Activated CD4-positive, alpha-beta T cell treated with anti-CD3 and anti-CD28 coated beads for 24 hours (primary cell): Measurements from ENCODE around the gene REX1BD.
"Not testable (repeated sequence)": the region's sequence is repeated elsewhere in the genome, so short reads cannot be mapped to it uniquely, and the experiment has no call there.

Source experiments
- DNase-seq, 2 donors: peaks; one replicate each; pipeline ENCODE4 v3.0.0-alpha.2; 2020; ENCODE audit warnings: low read depth in 2 of 2

The REX1BD gene

DNA sequence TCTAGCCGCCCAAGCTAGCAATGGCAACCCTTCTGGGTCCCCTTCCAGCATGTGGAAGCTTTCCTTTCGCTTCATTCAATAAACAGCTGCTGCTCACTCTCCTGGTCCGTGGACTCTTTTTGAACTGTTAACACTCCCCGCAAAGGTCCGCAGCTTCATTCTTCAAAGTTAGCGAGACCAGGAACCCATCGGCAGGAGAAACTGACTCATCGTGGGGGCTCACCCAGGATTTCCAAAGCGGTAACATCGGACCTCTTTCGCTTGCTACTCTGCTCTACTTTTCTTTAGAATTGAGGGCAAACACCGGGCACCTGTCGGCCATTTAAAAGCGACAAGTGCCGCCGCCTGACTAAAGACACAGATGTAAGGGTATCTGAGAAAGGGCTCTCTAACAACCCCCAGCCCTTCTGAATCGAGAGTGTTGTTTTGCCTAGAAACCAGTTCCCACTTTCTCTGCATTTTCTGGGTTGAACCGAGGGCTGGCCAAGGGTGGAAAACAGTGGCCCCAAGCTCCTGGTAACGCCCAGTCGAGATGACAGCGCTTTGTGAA lies 11.2 kb upstream of the REX1BD start:
- DNase-seq = no peak

DNA sequence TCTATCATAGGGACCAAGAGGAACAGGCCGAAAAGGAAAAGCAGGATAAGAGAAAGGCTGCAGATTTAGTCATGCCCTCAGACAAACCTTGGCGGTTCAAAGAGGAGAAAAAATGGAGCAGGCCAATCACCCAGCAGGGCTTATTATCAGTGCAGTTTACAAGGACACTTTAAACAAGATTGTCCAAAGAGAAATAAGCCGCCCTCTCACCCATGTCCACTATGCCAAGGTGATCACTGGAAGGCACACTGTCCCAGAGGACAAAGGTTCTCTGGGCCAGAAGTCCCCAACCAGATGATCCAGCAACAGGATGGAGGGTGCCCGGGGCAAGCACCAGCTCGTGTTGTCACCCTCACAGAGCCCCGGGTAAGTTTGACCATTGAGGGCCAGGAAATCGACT lies 8.3 kb upstream of the REX1BD start:
- DNase-seq = no peak

DNA sequence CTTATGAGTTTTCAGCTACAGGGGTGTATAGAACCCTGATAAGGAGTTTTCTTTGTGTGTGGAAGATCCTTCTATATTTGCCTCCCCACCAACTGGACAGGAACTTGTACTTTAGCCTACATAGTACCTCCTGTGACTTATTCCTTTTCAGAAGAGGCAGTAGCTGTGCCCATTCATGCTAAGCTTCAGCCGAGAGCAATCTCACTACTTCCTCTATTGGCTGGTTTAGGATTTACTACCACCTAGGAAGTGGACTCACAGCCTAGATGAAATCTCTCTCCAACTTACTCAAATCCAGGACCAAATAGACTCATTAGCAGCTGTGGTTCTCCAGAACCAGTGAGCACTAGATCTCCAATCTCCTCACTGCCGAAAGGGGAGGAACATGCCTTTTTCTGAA lies 2.3 kb upstream of the REX1BD start:
- no peak for DNase-seq

DNA sequence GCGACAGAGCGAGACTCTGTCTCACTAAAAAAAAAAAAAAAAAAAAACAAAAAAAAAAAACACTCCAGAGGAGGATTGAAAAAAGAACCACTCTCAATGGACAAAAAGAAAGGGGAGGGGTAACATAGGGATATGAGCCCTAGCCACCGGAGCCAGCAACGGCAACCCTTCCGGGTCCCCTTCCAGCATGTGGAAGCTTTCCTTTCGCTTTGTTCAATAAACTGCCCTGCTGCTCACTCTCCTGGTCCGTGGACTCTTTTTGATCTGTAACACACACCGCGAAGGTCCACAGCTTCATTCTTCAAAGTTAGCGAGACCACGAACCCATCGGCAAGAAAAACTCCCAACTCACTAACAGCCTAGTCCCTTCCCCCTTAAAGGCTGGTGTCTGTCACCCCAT lies 1.0 kb upstream of the REX1BD start:
- no peak for DNase-seq

DNA sequence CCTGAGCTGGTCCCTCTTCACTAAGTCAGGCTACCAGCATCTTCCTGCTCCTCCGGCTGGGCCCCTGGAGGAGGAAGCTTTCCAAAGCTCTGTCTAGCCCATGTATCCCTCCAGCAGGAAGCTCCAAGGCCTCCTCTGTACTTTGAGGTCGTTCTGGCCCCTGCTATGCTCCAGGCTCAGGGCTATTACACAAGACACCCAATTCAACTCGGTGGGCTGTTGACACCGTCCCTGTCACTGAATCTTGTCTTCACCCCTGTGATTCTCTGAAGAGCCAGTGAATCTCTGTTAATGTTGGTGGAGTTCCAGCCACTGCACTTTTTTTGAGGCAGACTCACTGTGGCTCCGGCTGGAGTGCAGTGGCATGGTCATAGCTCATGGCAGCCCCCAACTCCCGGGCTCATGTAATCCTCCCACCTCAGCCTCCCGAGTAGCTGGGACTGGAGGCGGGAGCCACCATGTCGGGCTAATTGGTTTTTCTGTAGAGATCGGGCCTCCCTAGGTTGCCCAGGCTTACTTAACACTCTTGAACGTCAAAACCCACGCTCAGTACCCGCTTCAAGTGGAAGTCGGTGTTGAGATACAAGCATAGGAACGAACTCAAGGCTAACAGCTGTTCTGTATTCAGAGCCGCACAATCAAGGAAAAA lies 512 bp upstream of the REX1BD start:
- no peak for DNase-seq

DNA sequence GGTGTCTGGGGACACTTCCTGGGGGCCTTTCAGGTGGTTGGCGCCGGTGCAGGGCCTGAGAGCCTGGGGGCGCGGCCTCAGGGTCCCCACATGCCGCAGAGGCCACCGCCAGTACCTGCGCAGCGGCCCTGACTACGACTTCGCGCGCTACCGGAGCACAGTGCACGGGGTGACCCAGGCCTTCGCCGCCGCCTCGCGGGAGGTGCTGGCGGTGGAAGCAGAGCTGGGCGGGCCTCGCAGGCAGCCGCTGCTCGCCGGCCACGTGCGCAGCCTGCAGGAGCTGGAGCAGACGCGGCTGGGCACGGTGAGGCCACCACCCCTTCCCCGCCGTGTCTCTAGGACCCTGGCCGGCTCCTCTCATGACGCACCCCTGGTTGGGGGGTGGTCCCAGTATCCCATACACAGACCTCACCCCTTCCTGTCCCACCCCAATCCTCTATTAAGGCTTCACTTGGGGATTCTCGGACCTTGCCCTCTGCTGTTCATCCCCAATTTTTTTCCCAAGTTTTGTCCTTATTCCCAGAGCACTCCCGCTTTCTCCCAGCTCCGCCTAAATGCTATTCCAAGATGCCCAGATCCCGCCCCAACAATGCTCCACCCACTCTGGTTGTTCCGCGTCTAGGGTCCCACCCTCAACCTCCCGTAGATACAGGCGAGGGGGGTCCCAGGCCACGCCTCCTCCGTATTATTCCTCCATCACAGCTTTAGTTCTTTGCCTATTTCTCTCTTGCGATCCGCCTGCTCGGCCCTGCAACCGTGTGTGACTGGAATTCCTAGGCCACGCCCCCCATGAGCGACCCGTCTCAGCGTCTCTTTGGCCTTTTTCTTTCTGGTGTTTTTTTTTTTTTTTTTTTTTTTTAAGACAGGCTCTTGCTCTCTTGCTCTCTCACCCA lies 1.0 kb downstream of the REX1BD start:
- DNase-seq = peak in 1 of 2 donors; percentile 43

DNA sequence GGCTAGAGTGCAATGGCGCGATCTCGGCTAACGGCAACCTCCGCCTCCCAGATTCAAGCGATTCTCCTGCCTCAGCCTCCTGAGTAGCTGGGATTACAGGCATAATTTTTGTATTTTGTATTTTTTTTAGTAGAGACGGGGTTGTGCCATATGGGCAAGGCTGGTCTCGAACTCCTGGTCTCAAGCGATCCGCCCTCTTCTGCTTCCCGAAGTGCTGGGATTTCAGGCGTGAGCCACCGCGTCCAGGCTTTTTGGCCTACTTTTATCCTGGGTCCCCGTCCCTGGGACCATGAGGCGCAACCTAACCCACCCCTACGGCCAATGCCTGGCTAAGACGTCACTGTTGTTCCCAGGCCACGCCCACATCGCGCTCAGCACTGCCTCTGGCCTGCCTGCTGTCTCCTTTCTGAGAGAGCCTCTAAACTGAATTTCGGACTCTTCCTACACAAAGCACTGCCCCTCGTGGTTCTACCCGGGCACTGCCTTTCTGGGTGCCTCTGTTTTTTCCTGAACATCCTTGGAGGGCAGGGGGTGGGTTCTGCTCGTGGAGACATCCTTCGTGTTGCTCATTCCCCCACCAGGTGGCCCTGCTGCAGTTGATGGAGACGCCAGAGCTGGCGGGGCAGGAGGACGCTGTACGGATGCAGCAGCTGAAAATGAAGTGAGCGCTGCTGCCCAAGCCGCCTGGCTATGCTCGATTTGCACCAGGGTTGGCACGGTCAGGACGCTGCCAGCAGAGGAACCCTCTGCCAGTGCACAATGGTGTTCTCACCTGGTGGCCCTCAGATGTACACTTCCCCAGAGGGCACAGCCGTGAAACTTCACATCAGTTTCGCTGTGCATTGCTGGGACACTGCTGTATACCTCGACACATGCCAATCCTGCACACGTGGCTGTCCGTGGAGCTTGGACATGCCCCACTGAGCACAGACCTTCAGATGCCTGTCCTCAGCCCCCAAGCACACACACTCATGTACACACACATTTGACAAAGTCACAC lies 2.0 kb downstream of the REX1BD start:
- no peak for DNase-seq

DNA sequence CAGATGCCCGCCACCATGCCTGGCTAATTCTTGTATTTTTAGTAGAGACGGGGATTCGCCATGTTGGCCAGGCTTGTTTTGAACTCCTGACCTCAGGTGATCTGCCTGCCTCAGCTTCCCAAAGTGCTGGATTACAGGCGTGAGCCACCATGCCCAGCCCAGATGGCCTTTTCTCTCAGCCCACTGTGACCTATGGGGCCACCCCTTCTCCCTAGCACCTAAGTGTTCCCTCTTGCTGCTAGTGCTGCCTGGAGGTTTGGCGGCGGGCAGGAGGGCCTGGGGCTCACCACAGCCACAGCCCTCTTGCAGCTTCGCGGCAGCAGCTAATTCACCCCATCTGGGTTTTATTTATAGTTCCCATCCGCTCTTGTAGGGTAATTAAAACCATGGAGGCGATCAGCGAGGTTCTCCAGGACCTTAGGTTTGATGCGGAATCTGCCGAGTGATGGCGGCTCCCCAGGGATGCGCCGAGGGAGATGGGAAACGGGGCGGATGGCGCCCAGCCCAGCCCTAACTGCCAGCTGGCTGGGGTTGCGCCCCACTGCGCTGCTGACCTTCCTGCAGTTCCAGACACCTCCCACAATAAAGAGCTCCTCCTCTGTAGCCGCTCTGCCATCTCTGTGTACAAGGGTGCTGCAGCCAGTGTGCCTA lies 3.3 kb downstream of the REX1BD start:
- no peak for DNase-seq

DNA sequence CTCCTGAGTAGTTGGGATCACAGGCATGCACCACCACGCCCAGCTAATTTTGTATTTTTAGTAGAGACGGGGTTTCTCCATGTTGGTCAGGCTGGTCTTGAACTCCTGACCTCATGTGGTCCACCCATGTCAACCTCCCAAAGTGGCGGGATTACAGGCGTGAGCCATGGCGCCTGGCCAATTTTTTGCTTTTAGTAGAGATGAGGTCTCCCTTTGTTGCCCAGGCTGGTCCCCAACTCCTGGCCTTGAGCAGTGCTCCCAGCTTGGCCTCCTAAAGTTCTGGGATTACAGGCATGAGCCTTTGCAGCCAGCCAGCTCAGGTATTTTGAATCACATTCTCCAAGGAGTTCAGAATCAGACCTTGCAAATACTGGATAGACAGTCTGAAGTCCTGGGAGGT lies 4.1 kb downstream of the REX1BD start:
- not testable (repeated sequence) for DNase-seq

DNA sequence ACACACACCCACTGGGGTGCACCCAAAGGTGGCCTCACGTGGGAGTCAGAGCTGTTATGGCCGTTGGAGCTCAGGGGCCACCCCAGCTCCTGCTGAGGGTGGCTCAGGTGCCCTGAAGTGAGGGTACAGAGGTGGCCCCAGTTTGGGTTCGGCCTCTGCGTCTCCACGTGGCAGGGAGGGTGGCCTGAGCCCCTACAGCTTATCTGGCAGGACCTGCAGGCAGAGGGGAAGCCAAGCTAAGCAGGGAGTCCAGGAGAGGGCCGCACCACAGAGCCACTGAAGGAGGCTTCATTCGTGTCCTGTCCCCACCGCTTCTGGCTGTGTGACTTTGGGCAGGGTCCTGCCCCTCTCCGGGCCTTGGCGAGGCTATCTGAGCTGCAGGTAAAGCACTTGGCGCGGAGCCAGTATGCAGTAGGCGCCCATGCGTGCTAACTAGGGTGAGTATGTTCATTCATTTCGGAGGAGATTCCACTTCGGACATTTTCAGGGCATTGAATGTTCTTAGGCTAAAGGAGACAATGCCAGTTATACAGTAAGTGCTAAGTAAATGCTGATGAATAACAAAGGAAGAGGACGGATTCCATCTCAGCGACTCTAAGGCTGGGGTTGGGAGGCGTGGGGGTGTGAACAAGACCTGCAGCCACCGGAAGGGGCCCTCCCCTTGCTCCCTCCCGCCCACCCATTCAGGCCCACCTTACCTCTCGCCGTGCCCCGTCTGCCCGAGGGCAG lies 4.9 kb downstream of the REX1BD start:
- DNase-seq = no peak

DNA sequence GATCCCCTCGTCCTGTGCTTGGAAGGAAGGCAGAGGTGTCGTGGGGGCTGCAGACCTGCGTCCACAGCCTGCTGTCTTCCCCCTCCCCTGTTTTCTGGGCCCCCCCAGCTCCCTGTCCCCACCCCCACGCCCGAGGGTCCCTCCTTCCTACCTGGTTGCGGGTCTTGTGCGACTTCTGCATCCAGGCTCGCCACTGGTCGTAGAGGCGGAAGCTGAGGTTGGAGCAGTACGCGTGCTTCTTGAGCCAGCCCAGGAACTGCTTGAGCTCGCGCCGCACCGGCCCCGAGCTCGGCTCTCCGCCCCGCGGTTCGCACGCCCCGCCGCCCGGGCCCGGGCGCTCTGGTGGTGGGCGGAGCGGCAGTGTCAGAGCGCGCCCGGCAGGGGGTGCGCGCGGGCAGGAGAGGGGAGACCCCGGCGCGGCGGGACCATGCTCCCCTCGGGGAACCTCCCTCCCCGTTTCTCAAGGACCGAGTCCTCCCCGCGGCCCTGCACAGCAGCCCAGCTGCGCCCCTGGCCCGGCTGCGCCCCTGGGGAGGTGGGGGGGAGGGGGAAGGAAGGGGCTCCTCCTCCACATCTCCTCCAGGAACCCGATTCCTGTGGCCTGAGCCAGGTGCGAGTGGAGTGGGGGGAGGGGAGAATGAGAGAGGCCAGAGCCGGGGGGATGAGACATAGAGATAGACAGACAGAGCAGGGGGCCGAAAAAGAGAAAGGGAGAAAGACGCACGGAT lies 5.7 kb downstream of the REX1BD start:
- peak; percentile 68 for DNase-seq

DNA sequence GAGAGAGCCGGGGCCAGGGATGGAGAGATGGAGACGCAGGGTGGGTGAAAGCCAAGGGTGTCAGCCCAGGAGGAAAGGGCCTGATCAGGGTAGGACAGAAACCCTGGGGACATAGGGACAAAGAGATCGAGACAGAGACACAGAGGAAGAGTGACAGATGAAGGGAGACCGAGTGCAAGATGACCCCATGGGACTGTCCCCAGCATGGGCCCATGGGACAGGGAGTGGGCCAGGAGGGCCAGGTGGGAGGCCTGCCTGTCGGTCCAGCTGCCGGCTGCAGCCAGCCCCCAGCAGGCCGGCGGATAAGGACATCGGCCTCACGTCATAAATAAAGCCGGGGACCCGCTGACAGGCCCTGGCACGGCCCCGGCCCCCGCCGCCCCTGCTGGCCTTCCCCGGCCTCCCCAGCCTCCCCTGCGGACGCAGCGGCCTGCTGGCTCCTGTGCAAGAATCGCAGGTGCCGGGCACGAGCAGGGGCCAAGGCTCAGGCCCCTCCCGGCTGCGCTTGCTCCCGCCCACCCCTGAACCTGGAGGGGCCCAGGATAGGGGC lies 6.3 kb downstream of the REX1BD start:
- no peak for DNase-seq

DNA sequence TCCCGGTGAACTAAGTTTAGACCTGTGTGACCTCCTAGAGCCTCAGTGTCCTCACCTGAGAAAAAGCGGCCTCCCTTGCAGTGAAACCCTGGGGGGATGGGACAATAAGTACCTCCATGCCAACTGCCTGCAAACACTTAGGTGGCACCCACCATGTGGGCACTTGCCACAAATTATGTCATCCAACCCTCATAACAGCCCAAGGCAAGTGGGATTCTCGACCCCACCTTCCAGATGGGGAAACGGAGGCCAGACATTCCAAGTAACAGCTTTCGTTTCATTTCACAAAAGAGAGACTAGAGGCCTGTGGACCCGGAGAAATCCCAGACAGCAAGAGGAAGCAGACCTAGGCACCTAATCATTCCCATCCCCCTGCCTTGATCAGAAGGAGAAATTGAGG lies 6.9 kb downstream of the REX1BD start:
- DNase-seq = no peak

DNA sequence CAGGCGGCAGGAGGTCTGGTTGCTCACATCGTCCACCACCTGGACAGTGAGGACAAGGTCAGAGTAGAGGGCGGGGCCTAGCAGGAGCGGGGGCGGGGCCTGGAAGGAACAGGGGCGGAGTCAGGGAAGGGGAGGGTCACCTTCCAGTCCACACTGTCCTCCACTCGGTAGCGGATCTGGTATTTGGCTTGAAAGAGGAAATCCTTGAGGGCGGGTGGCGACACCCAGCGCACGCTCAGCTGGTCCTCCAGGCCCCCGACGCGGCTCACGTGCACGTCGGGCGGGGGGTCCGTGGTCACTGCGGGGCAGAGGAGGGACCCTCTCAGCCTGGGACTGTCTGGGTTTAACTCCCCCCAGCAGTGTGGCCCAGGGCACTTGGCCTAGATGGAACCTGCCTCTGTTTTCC lies 8.2 kb downstream of the REX1BD start:
- no peak for DNase-seq

DNA sequence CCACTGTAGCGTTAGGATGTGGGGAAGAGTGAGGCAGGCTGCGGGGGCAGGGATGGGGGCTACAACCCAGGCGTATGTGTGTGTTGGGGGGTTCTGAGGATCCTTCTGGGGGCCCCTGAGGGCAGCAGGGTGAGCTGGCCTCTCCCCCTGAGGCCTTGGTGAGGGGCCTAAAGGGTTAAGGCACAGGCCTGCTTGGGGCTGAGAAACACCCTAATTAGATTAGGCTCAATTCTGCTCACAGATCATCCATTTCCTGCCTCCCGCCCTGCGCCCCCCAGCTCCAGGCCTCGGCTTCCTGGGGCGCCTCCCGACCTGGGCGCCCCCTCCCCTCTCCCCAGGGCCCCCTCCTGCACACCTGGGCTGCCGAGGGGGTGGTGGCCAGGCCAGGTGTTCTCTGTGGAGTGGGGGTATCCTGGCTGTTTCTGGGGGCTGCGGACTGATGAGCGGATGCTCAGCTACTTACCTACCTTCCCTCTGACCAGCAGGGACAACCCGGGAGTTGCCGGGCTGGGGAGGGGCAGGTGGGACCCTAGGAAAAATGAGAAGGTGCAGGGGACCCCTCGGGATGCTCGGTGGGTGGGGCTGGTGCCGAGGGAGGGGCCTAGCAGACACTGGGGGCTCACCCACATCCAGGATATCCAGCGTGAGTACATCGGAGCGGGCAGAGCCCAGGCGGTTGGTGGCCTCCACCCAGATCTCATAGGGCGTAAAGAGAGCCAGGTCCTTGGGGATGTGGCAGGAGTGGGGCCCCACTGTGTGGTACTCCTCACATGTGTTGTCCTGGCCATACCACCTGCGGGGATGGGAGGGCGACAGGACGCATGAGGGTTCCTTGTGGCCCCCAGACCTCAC lies 9.4 kb downstream of the REX1BD start:
- DNase-seq = no peak

DNA sequence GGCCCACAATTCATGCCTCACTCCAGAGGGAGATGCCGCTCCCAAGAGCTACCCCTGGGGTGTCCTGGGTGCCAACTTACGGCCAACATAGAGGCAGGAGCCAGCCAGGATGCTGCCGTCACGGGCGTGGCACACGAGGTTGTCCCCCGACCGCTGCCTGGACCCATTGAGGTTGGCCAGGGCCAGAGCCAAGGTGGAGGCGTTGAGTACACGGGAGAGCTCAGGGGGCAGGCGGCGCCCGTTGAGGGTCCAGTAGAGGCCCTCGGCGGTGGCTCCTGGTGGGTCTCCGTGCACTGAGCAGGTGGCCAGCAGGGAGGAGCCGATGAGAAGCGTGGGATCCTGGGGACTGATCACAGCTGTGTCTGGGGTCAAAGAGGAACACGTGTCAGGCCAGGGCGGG lies 10.9 kb downstream of the REX1BD start:
- no peak for DNase-seq

DNA sequence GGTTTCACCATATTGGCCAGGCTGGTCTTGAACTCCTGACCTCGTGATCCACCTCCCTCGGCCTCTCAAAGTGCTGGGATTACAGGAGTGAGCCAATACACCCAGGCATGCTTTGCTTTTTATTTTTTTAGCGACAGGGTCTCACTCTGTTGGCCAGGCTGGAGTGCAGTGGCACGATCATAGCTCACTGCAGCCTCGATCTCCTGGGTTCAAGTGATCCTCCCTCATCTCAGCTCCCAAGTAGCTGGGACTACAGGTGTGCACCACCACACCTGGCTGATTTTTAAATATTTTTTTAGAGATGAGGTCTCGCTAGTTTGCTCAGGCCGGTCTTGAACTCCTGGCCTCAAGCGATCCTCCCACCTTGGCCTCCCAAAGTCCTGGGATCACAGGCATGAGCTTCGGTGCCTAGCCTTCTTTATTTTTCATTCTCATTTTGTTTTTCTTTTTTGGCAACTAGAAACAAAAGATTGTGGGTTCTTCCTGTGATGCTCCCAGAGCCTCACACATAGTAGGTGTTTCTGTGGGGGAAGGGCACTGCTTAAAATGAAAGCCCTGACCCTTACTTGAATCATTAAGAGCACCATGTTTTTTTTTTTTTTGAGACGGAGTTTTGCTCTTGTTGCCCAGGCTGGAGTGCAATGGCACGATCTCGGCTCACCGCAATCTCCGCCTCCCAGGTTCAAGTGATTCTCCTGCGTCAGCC lies 12.2 kb downstream of the REX1BD start:
- DNase-seq = not testable (repeated sequence)

DNA sequence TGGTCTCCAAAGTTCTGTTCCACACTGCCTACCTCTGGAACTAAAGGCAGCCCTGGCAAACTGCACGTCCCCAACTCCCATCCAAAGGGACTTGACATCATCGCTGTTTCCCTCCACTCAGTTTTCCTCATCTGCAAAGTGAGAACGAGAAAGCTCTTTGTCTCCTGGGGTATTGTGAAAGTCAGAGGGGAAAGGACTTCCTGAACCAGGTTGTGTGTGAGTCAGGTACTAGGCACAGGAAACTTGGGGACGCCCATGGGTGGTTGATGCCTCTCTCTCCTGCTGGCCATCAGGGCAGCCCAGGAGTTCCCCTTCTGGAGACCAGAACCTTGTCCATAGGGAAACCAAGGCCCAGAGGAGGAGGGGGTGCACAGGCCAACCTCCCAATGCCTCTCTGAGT lies 13.3 kb downstream of the REX1BD start:
- no peak for DNase-seq
